ENCODE measurements around the gene LAMA2.

LAMA2 gene

GRCh38 chr6:129302671-129303070 is 419.7 kb downstream of the LAMA2 start:
- H3K9ac ChIP-seq (ENCODE audit: low read length): no peak overlapping the region
- H2AFZ ChIP-seq (ENCODE audit: low read depth, low read length): no peak overlapping the region
- H3K9me3 ChIP-seq (ENCODE audit: insufficient read depth, low read length): no peaks in the 10 kb centered on the region
- no peaks in the 10 kb centered on the region for H3K36me3 ChIP-seq (replicated peaks; ENCODE audit: low read depth, low read length)
- TF ChIP-seq EZH2phosphoT487 (IDR thresholded peaks at IDR 0.05; ENCODE audit: low read depth) (no peak), CTCF (IDR thresholded peaks at IDR 0.05; ENCODE audit: low read depth, low read length) (no peak)
- no peaks in the 10 kb centered on the region for H4K20me1 ChIP-seq (ENCODE audit: insufficient read depth, low read length)
- H3K79me2 ChIP-seq (ENCODE audit: low read length): no peaks in the 10 kb centered on the region
- no peaks in the 10 kb centered on the region for H3K4me1 ChIP-seq (ENCODE audit: low read length)
- H3K4me2 ChIP-seq (ENCODE audit: low read length): no peak overlapping the region
- H3K4me3 ChIP-seq (ENCODE audit: low read length): no peak overlapping the region
- no peaks in the 10 kb centered on the region for H3K27me3 ChIP-seq (ENCODE audit: low read depth, low read length)
- H3K27ac ChIP-seq (ENCODE audit: low read length): no peak overlapping the region

- H3K27me3 ChIP-seq (ENCODE audit: low read depth, low read length): no peaks in the 10 kb centered on the region
- H3K4me3 ChIP-seq (ENCODE audit: low read length): no peak overlapping the region
- no peaks in the 10 kb centered on the region for H3K4me1 ChIP-seq (ENCODE audit: low read length)
- TF ChIP-seq CTCF (IDR thresholded peaks at IDR 0.05; ENCODE audit: low read depth, low read length): no peak
- TF ChIP-seq EZH2phosphoT487 (IDR thresholded peaks at IDR 0.05; ENCODE audit: low read depth): no peak
- H3K9ac ChIP-seq (ENCODE audit: low read length): no peak overlapping the region
- no peaks in the 10 kb centered on the region for H4K20me1 ChIP-seq (ENCODE audit: insufficient read depth, low read length)
- no peak overlapping the region for H2AFZ ChIP-seq (ENCODE audit: low read depth, low read length)
- no peak overlapping the region for H3K27ac ChIP-seq (ENCODE audit: low read length)
- no peaks in the 10 kb centered on the region for H3K79me2 ChIP-seq (ENCODE audit: low read length)
- no peaks in the 10 kb centered on the region for H3K9me3 ChIP-seq (ENCODE audit: insufficient read depth, low read length)
- no peaks in the 10 kb centered on the region for H3K36me3 ChIP-seq (replicated peaks; ENCODE audit: low read depth, low read length)
- no peak overlapping the region for H3K4me2 ChIP-seq (ENCODE audit: low read length)
Measured at GRCh38 chr6:129306826-129307225, 423.9 kb downstream of the LAMA2 start.

GRCh38 chr6:129307845-129308244 is 424.9 kb downstream of the LAMA2 start:
- H3K4me1 ChIP-seq (ENCODE audit: low read length): no peaks in the 10 kb centered on the region
- no peak overlapping the region for H3K27ac ChIP-seq (ENCODE audit: low read length)
- no peaks in the 10 kb centered on the region for H3K79me2 ChIP-seq (ENCODE audit: low read length)
- TF ChIP-seq CTCF (IDR thresholded peaks at IDR 0.05; ENCODE audit: low read depth, low read length): no peak
- no peak overlapping the region for H3K4me3 ChIP-seq (ENCODE audit: low read length)
- no peak overlapping the region for H3K9ac ChIP-seq (ENCODE audit: low read length)
- H3K36me3 ChIP-seq (replicated peaks; ENCODE audit: low read depth, low read length): no peaks in the 10 kb centered on the region
- no peaks in the 10 kb centered on the region for H3K27me3 ChIP-seq (ENCODE audit: low read depth, low read length)
- H3K9me3 ChIP-seq (ENCODE audit: insufficient read depth, low read length): no peaks in the 10 kb centered on the region
- H2AFZ ChIP-seq (ENCODE audit: low read depth, low read length): no peak overlapping the region
- H3K4me2 ChIP-seq (ENCODE audit: low read length): no peak overlapping the region
- no peaks in the 10 kb centered on the region for H4K20me1 ChIP-seq (ENCODE audit: insufficient read depth, low read length)

GRCh38 chr6:129309154-129309553 is 426.2 kb downstream of the LAMA2 start:
- Histone ChIP-seq H3K9ac (ENCODE audit: low read length) (no peak overlapping the region), H3K79me2 (ENCODE audit: low read length) (no peaks in the 10 kb centered on the region), H3K4me3 (ENCODE audit: low read length) (no peak overlapping the region), H2AFZ (ENCODE audit: low read depth, low read length) (no peak overlapping the region), H4K20me1 (ENCODE audit: insufficient read depth, low read length) (no peaks in the 10 kb centered on the region), H3K9me3 (ENCODE audit: insufficient read depth, low read length) (no peaks in the 10 kb centered on the region), H3K4me1 (ENCODE audit: low read length) (no peaks in the 10 kb centered on the region), H3K27me3 (ENCODE audit: low read depth, low read length) (no peaks in the 10 kb centered on the region), H3K4me2 (ENCODE audit: low read length) (no peak overlapping the region), H3K27ac (ENCODE audit: low read length) (no peak overlapping the region), H3K36me3 (replicated peaks; ENCODE audit: low read depth, low read length) (no peaks in the 10 kb centered on the region)
- TF ChIP-seq EZH2phosphoT487 (IDR thresholded peaks at IDR 0.05; ENCODE audit: low read depth): no peak
- TF ChIP-seq CTCF (IDR thresholded peaks at IDR 0.05; ENCODE audit: low read depth, low read length): no peak
